HG03196 (cell line): ENCODE results near the gene PHYHIPL.

Source experiments
- ATAC-seq: cut with Tn5 transposase; IDR thresholded peaks from one replicate; pipeline ENCODE4 v1.9.1; 2021; ENCODE audit not compliant: unreplicated experiment

The PHYHIPL gene

GRCh38 chr10:59289853-59290252 is 113.4 kb downstream of the PHYHIPL start:
- no peak for ATAC-seq

- ATAC-seq: no peak
These were observed 114.0 kb downstream of the PHYHIPL start for GRCh38 chr10:59290448-59290847.
